ENCODE data around the gene ZFYVE9.
"Not testable (repeated sequence)": the region's sequence is repeated elsewhere in the genome, so short reads cannot be mapped to it uniquely, and the experiment has no call there.

Gene ZFYVE9

GRCh38 chr1:52141513-52142219, at the start of gene ZFYVE9:
TSS of gene ZFYVE9 (plus strand) at chr1:52142089. CDS start at chr1:52233207, 91,118 bp downstream.
- peak; percentile 74 for DNase-seq
- H4K20me1 ChIP-seq (ENCODE audit: insufficient read depth, low read length) = peaks cover 4% of the 10 kb centered on the region; the same call in 1 of the 2 replicates
- H3K4me2 ChIP-seq (ENCODE audit: insufficient read depth, low read length) = peak within 1 kb of the TSS; percentile 83
- peak within 1 kb of the TSS; percentile 73 for H3K27ac ChIP-seq (ENCODE audit: low read length)
- H3K27me3 ChIP-seq (ENCODE audit: insufficient read depth, low read length, poor library complexity) = no peaks in the 10 kb centered on the region
- ATAC-seq (ENCODE audit: insufficient read depth, low read depth) = peak; percentile 84
- no peaks in the 10 kb centered on the region; the same call in 1 of the 2 replicates for H3K36me3 ChIP-seq (ENCODE audit: insufficient read depth, low read length)
- peak within 1 kb of the TSS; percentile 61 to 71 for H3K4me3 ChIP-seq (ENCODE audit: low read depth in 1 of 2, low read length in 2 of 2)
- peaks cover 52% of the 10 kb centered on the region for H3K79me2 ChIP-seq (ENCODE audit: insufficient read depth, low read length)
- peak; percentile 76 for TF ChIP-seq CTCF (IDR thresholded peaks at IDR 0.05; ENCODE audit: borderline replicate concordance, extremely low read depth, low read length, poor library complexity, severe bottlenecking)
- TF ChIP-seq EZH2 (IDR thresholded peaks at IDR 0.05; ENCODE audit: borderline replicate concordance, low read depth, low read length, severe bottlenecking) = no peak
- peak within 1 kb of the TSS; percentile 93 for H2AFZ ChIP-seq (ENCODE audit: low read depth, low read length)
- peak within 1 kb of the TSS; percentile 97 for H3K9ac ChIP-seq (ENCODE audit: low read depth, low read length)
- no peaks in the 10 kb centered on the region for H3K9me3 ChIP-seq (ENCODE audit: insufficient read depth, low read length, severe bottlenecking)
- H3K4me1 ChIP-seq (ENCODE audit: insufficient read depth, low read length) = peaks cover 55% of the 10 kb centered on the region

GRCh38 chr1:52094300-52094699, 47.6 kb upstream of the ZFYVE9 start:
- peaks cover 22% of the 10 kb centered on the region for H3K36me3 ChIP-seq (ENCODE audit: insufficient read depth, low read length)
- H2AFZ ChIP-seq (ENCODE audit: low read depth, low read length); ATAC-seq (ENCODE audit: insufficient read depth, low read depth); H3K79me2 ChIP-seq (ENCODE audit: insufficient read depth, low read length); H3K4me3 ChIP-seq (ENCODE audit: low read depth in 1 of 2, low read length in 2 of 2); H3K9me3 ChIP-seq (ENCODE audit: insufficient read depth, low read length, severe bottlenecking); H3K27me3 ChIP-seq (ENCODE audit: insufficient read depth, low read length, poor library complexity); H3K27ac ChIP-seq (ENCODE audit: low read length); H3K4me1 ChIP-seq (ENCODE audit: insufficient read depth, low read length); DNase-seq; H4K20me1 ChIP-seq (ENCODE audit: insufficient read depth, low read length); H3K4me2 ChIP-seq (ENCODE audit: insufficient read depth, low read length); H3K9ac ChIP-seq (ENCODE audit: low read depth, low read length): not testable (repeated sequence)

- no peak overlapping the region for H3K27ac ChIP-seq (ENCODE audit: low read length)
- no peak for TF ChIP-seq EZH2 (IDR thresholded peaks at IDR 0.05; ENCODE audit: borderline replicate concordance, low read depth, low read length, severe bottlenecking)
- no peak for TF ChIP-seq CTCF (IDR thresholded peaks at IDR 0.05; ENCODE audit: borderline replicate concordance, extremely low read depth, low read length, poor library complexity, severe bottlenecking)
- H4K20me1 ChIP-seq (ENCODE audit: insufficient read depth, low read length) = no peaks in the 10 kb centered on the region
- H3K36me3 ChIP-seq (ENCODE audit: insufficient read depth, low read length) = peaks cover 5% of the 10 kb centered on the region; the same call in 1 of the 2 replicates
- H3K79me2 ChIP-seq (ENCODE audit: insufficient read depth, low read length) = no peaks in the 10 kb centered on the region
- H3K27me3 ChIP-seq (ENCODE audit: insufficient read depth, low read length, poor library complexity) = no peaks in the 10 kb centered on the region
- no peak overlapping the region for H3K4me2 ChIP-seq (ENCODE audit: insufficient read depth, low read length)
- no peak overlapping the region for H3K9ac ChIP-seq (ENCODE audit: low read depth, low read length)
- no peaks in the 10 kb centered on the region for H3K9me3 ChIP-seq (ENCODE audit: insufficient read depth, low read length, severe bottlenecking)
- H2AFZ ChIP-seq (ENCODE audit: low read depth, low read length) = no peak overlapping the region
- H3K4me1 ChIP-seq (ENCODE audit: insufficient read depth, low read length) = no peaks in the 10 kb centered on the region
- no peak overlapping the region for H3K4me3 ChIP-seq (ENCODE audit: low read depth in 1 of 2, low read length in 2 of 2)
- ATAC-seq (ENCODE audit: insufficient read depth, low read depth) = no peak
- no peak for DNase-seq
These were observed 45.7 kb upstream of the ZFYVE9 start for GRCh38 chr1:52096216-52096615.

- Histone ChIP-seq H3K27ac (ENCODE audit: low read length) (no peak overlapping the region), H4K20me1 (ENCODE audit: insufficient read depth, low read length) (no peaks in the 10 kb centered on the region), H3K27me3 (ENCODE audit: insufficient read depth, low read length, poor library complexity) (no peaks in the 10 kb centered on the region), H3K4me1 (ENCODE audit: insufficient read depth, low read length) (no peaks in the 10 kb centered on the region), H3K36me3 (ENCODE audit: insufficient read depth, low read length) (no peaks in the 10 kb centered on the region), H3K9ac (ENCODE audit: low read depth, low read length) (no peak overlapping the region), H2AFZ (ENCODE audit: low read depth, low read length) (no peak overlapping the region), H3K4me3 (ENCODE audit: low read depth in 1 of 2, low read length in 2 of 2) (no peak overlapping the region), H3K4me2 (ENCODE audit: insufficient read depth, low read length) (no peak overlapping the region), H3K79me2 (ENCODE audit: insufficient read depth, low read length) (no peaks in the 10 kb centered on the region), H3K9me3 (ENCODE audit: insufficient read depth, low read length, severe bottlenecking) (no peaks in the 10 kb centered on the region)
- ATAC-seq (ENCODE audit: insufficient read depth, low read depth) = no peak
- DNase-seq = no peak
- TF ChIP-seq CTCF (IDR thresholded peaks at IDR 0.05; ENCODE audit: borderline replicate concordance, extremely low read depth, low read length, poor library complexity, severe bottlenecking) (no peak), EZH2 (IDR thresholded peaks at IDR 0.05; ENCODE audit: borderline replicate concordance, low read depth, low read length, severe bottlenecking) (no peak)
These were observed 43.6 kb upstream of the ZFYVE9 start for GRCh38 chr1:52098139-52098871.

Data from DND-41 (cell line).